Neural cell (in vitro differentiated cells): ENCODE data around the gene PTPN22. TPM values are rescaled to one million over a fixed set of nuclear protein-coding genes. Genes with fewer than 3 reads are reported as not detected.

Source experiments
- H2AFZ ChIP-seq: fragments of 200-600, 300-800 bp; sonication (generic), shearing (Covaris generic); 2 replicates; pipeline ENCODE4 v1.6.0; 2014; ENCODE audit warnings: low read depth, mild to moderate bottlenecking, antibody characterized with exemption, low read length, moderate library complexity
- H3F3A ChIP-seq: fragments of 200-600 bp; shearing (Covaris generic); 2 replicates; pipeline ENCODE4 v1.6.1; 2016; ENCODE audit warnings: mild to moderate bottlenecking, moderate library complexity, mixed read lengths, antibody characterized with exemption, low read length; ENCODE audit not compliant: insufficient read depth, poor library complexity, severe bottlenecking
- H3K27ac ChIP-seq: fragments of 200-600, 300-800 bp; sonication (generic), shearing (Covaris generic); 2 replicates; pipeline ENCODE4 v1.5.1; 2014; ENCODE audit warnings: mild to moderate bottlenecking, low read length, moderate library complexity
- H3K27me3 ChIP-seq: fragments of 300-800, 200-600 bp; sonication (generic), shearing (Covaris generic); 2 replicates; pipeline ENCODE4 v1.6.0; 2014; ENCODE audit warnings: mild to moderate bottlenecking, low read depth, low read length, moderate library complexity; ENCODE audit not compliant: insufficient read depth
- H3K36me3 ChIP-seq: fragments of 300-800, 200-600 bp; sonication (generic), shearing (Covaris generic); 2 replicates; pipeline ENCODE4 v1.5.1; 2014; ENCODE audit warnings: mild to moderate bottlenecking, antibody characterized with exemption, low read length, moderate library complexity; ENCODE audit not compliant: insufficient read depth
- H3K4me2 ChIP-seq: fragments of 300-800, 200-600 bp; sonication (generic), shearing (Covaris generic); 2 replicates; pipeline ENCODE4 v1.6.0; 2014; ENCODE audit warnings: mild to moderate bottlenecking, low read length
- H3K4me3 ChIP-seq: fragments of 300-800, 200-600 bp; sonication (generic), shearing (Covaris generic); 2 replicates; pipeline ENCODE4 v1.5.1; 2014; ENCODE audit warnings: mild to moderate bottlenecking, low read length, moderate library complexity
- H3K79me2 ChIP-seq: fragments of 200-600 bp; shearing (Covaris generic); replicated peaks from 2 replicates; pipeline ENCODE4 v1.6.0; 2014; ENCODE audit warnings: mild to moderate bottlenecking, low read length, moderate library complexity; ENCODE audit not compliant: insufficient read depth
- H3K9ac ChIP-seq: fragments of 300-800, 200-600 bp; sonication (generic), shearing (Covaris generic); 2 replicates; pipeline ENCODE4 v1.6.1; 2016; ENCODE audit warnings: mild to moderate bottlenecking, low read length, mixed read lengths
- H3K9me2 ChIP-seq: fragments of 200-600 bp; shearing (Covaris generic); 2 replicates; pipeline ENCODE4 v1.6.1; 2016; ENCODE audit warnings: mild to moderate bottlenecking, low read length, mixed read lengths; ENCODE audit not compliant: insufficient read depth
- H3K9me3 ChIP-seq: fragments of 200-600, 300-800 bp; sonication (generic), shearing (Covaris generic); 2 replicates; pipeline ENCODE4 v1.6.1; 2016; ENCODE audit warnings: mild to moderate bottlenecking, mixed run types, low read length, moderate library complexity, mixed read lengths
- H4K20me1 ChIP-seq: fragments of 200-600 bp; shearing (Covaris generic); 2 replicates; pipeline ENCODE4 v1.6.1; 2016; ENCODE audit warnings: mild to moderate bottlenecking, mixed run types; ENCODE audit not compliant: insufficient read depth
- EP300 ChIP-seq: fragments of 450-650 bp; conservative IDR thresholded peaks from 2 replicates; pipeline ENCODE4 v1.6.1; 2014; ENCODE audit warnings: antibody characterized with exemption, mild to moderate bottlenecking, moderate library complexity; ENCODE audit not compliant: poor library complexity, severe bottlenecking
- EZH2 ChIP-seq: fragments of 200-600, 300-800 bp; shearing (Covaris generic), sonication (generic); IDR thresholded peaks from 2 replicates; pipeline ENCODE4 v1.6.1; 2014; ENCODE audit warnings: antibody characterized with exemption, low read length, borderline replicate concordance, mild to moderate bottlenecking; ENCODE audit not compliant: insufficient read depth, poor library complexity, severe bottlenecking
- MXI1 ChIP-seq: fragments of 450-650 bp; conservative IDR thresholded peaks from 2 replicates; pipeline ENCODE4 v1.6.1; 2014; ENCODE audit warnings: antibody characterized with exemption, mild to moderate bottlenecking; ENCODE audit not compliant: poor library complexity, severe bottlenecking
- POLR2AphosphoS5 ChIP-seq: IDR thresholded peaks from 2 replicates; pipeline ENCODE4 v1.6.1; 2012
- RAD21 ChIP-seq: fragments of 450-650 bp; conservative IDR thresholded peaks from 2 replicates; pipeline ENCODE4 v1.6.1; 2014; ENCODE audit warnings: antibody characterized with exemption, mild to moderate bottlenecking, moderate library complexity
- SMC3 ChIP-seq: fragments of 450-650 bp; conservative IDR thresholded peaks from 2 replicates; pipeline ENCODE4 v1.6.1; 2014; ENCODE audit warnings: antibody characterized with exemption, mild to moderate bottlenecking, moderate library complexity; ENCODE audit not compliant: poor library complexity
- TAF1 ChIP-seq: IDR thresholded peaks from 2 replicates; pipeline ENCODE4 v1.6.1; 2012; ENCODE audit warnings: low read depth
- polyA plus RNA-seq: library from polyadenylated mRNA; depleted of rRNA; stranded (reverse); fragments of >200 nt; gene quantifications from 2 replicates; pipeline ENCODE4 v1.2.3, GENCODE V29; 2014
- TF ChIP-seq, protein P1 (sequence below): fragments of 450-650 bp; IDR thresholded peaks from 2 replicates; pipeline ENCODE4 v1.5.1; 2014; ENCODE audit warnings: antibody characterized with exemption, mild to moderate bottlenecking, moderate library complexity; ENCODE audit not compliant: poor library complexity, severe bottlenecking
- TF ChIP-seq, protein P2 (sequence below): IDR thresholded peaks from 2 replicates; pipeline ENCODE4 v1.6.1; 2012; ENCODE audit warnings: borderline replicate concordance

The PTPN22 gene
- polyA plus RNA-seq, 1 donor from 2014 or later = 0.92 TPM

DNA sequence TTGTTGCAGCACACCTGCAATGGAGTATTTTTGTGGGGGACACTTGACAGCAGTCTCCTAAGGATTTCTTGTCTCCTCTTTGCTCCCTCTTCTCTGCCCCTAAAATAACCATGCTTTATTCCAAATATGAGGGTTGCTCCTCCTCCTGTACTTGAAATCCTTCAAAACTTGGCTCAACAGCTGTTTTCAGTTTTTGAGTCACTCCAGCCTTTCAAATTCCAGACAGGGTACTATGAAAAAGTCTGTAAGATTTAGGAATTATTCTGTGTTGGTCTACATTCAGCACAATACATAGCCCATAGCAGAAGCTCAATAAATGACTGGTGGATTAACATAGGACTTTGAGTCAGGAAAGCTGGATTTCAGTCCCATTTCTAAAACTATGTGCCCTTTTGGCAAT lies 27.6 kb upstream of the PTPN22 start:
- no peak overlapping the region for H3K9ac ChIP-seq
- TF ChIP-seq EZH2 (no peak), RAD21 (no peak), EP300 (no peak), SMC3 (no peak), MXI1 (no peak), POLR2AphosphoS5 (no peak), TAF1 (no peak)
- TF ChIP-seq, protein P1, sequence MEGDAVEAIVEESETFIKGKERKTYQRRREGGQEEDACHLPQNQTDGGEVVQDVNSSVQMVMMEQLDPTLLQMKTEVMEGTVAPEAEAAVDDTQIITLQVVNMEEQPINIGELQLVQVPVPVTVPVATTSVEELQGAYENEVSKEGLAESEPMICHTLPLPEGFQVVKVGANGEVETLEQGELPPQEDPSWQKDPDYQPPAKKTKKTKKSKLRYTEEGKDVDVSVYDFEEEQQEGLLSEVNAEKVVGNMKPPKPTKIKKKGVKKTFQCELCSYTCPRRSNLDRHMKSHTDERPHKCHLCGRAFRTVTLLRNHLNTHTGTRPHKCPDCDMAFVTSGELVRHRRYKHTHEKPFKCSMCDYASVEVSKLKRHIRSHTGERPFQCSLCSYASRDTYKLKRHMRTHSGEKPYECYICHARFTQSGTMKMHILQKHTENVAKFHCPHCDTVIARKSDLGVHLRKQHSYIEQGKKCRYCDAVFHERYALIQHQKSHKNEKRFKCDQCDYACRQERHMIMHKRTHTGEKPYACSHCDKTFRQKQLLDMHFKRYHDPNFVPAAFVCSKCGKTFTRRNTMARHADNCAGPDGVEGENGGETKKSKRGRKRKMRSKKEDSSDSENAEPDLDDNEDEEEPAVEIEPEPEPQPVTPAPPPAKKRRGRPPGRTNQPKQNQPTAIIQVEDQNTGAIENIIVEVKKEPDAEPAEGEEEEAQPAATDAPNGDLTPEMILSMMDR = no peak
- TF ChIP-seq, protein P2, sequence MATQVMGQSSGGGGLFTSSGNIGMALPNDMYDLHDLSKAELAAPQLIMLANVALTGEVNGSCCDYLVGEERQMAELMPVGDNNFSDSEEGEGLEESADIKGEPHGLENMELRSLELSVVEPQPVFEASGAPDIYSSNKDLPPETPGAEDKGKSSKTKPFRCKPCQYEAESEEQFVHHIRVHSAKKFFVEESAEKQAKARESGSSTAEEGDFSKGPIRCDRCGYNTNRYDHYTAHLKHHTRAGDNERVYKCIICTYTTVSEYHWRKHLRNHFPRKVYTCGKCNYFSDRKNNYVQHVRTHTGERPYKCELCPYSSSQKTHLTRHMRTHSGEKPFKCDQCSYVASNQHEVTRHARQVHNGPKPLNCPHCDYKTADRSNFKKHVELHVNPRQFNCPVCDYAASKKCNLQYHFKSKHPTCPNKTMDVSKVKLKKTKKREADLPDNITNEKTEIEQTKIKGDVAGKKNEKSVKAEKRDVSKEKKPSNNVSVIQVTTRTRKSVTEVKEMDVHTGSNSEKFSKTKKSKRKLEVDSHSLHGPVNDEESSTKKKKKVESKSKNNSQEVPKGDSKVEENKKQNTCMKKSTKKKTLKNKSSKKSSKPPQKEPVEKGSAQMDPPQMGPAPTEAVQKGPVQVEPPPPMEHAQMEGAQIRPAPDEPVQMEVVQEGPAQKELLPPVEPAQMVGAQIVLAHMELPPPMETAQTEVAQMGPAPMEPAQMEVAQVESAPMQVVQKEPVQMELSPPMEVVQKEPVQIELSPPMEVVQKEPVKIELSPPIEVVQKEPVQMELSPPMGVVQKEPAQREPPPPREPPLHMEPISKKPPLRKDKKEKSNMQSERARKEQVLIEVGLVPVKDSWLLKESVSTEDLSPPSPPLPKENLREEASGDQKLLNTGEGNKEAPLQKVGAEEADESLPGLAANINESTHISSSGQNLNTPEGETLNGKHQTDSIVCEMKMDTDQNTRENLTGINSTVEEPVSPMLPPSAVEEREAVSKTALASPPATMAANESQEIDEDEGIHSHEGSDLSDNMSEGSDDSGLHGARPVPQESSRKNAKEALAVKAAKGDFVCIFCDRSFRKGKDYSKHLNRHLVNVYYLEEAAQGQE = no peak
- H3K79me2 ChIP-seq = peaks cover 7% of the 10 kb centered on the region
- peaks cover 5% of the 10 kb centered on the region for H3F3A ChIP-seq
- H3K27me3 ChIP-seq = no peaks in the 10 kb centered on the region
- no peak overlapping the region for H3K4me3 ChIP-seq
- peaks cover 13% of the 10 kb centered on the region for H3K36me3 ChIP-seq
- no peak overlapping the region for H3K4me2 ChIP-seq
- no peaks in the 10 kb centered on the region for H3K9me3 ChIP-seq
- H4K20me1 ChIP-seq = no peaks in the 10 kb centered on the region
- no peak overlapping the region for H2AFZ ChIP-seq
- no peak overlapping the region for H3K27ac ChIP-seq
- H3K9me2 ChIP-seq = no peaks in the 10 kb centered on the region

DNA sequence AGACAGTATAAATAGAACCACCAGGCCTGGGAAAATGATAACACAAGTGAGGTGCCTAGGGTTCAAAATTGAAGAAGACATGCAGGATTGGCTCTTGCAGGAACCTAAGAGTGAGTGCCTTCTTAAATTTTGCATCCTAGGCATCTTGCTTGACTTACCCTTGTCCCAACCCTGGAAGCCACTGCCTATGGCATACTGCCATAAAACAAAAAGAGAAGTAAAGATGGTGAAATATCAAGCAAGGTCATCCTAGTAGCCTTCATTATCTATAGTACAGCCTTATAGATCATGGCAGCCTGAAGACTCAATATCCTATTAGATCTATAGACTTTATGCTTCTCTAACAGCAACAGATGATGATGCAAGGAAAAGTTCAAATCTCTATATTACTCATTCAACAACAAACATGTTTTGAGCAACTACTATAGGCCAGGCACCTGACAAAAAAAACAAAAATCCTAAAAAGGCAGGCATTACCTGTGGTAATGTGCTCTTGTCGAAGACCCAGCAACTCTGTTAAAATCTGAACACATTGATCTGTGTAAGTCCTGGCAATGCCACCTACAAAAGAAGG lies 26.8 kb upstream of the PTPN22 start:
- H3K27ac ChIP-seq = no peak overlapping the region
- no peak overlapping the region for H3K9ac ChIP-seq
- peaks cover 7% of the 10 kb centered on the region for H3K79me2 ChIP-seq
- no peak overlapping the region for H3K4me2 ChIP-seq
- H3K9me3 ChIP-seq = no peaks in the 10 kb centered on the region
- no peaks in the 10 kb centered on the region for H3K9me2 ChIP-seq
- H3F3A ChIP-seq = no peaks in the 10 kb centered on the region
- H3K27me3 ChIP-seq = no peaks in the 10 kb centered on the region
- H4K20me1 ChIP-seq = no peaks in the 10 kb centered on the region
- TF ChIP-seq SMC3 = no peak
- no peak for TF ChIP-seq RAD21
- TF ChIP-seq POLR2AphosphoS5 = no peak
- no peak for TF ChIP-seq EP300
- no peak for TF ChIP-seq EZH2
- TF ChIP-seq TAF1 = no peak
- TF ChIP-seq, protein P1 = no peak
- TF ChIP-seq, protein P2 = no peak
- TF ChIP-seq MXI1 = no peak
- peaks cover 13% of the 10 kb centered on the region for H3K36me3 ChIP-seq
- no peak overlapping the region for H3K4me3 ChIP-seq
- no peak overlapping the region for H2AFZ ChIP-seq
